GM18907 (cell line): ENCODE measurements around the gene CEMIP.
A peak's percentile ranks its signal among the peaks of the same experiment; 100 is the strongest.
"Not testable (repeated sequence)": the region's sequence is repeated elsewhere in the genome, so short reads cannot be mapped to it uniquely, and the experiment has no call there.

Experiments used
- ATAC-seq: cut with Tn5 transposase; IDR thresholded peaks from one replicate; pipeline ENCODE4 v1.9.1; 2021; ENCODE audit warnings: mild to moderate bottlenecking, moderate library complexity; ENCODE audit not compliant: unreplicated experiment

CEMIP gene

DNA sequence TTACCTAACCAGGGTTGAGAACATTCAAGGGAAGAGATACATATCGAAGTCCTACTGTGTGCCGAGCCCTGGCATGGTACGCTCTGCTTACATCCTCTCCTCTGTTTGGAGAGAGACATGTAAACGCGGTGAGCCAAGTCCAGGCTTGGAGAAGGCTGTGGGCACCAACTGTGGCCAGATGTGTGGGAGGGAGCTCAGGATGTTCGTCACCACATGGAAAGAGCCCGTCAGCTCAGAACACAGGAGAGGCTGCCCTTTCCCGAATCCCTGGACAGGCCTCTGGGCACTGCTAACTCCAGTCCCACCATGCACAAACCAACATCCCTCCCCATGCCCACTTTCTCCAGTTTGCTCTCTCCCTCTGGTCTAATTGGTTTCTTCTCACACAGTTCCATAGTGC lies 167.4 kb downstream of the CEMIP start:
- no peak for ATAC-seq

DNA sequence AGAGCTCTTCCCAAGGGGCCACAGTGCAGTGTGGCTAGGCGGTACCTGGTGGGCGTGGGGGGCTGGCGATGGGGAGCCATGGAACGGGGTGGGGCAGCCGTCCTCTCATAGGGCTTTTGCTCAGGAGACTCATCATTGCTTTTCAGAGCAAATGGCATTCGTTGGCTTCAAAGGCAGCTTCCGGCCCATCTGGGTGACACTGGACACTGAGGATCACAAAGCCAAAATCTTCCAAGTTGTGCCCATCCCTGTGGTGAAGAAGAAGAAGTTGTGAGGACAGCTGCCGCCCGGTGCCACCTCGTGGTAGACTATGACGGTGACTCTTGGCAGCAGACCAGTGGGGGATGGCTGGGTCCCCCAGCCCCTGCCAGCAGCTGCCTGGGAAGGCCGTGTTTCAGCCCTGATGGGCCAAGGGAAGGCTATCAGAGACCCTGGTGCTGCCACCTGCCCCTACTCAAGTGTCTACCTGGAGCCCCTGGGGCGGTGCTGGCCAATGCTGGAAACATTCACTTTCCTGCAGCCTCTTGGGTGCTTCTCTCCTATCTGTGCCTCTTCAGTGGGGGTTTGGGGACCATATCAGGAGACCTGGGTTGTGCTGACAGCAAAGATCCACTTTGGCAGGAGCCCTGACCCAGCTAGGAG lies 169.6 kb downstream of the CEMIP start:
- ATAC-seq, result no peak

DNA sequence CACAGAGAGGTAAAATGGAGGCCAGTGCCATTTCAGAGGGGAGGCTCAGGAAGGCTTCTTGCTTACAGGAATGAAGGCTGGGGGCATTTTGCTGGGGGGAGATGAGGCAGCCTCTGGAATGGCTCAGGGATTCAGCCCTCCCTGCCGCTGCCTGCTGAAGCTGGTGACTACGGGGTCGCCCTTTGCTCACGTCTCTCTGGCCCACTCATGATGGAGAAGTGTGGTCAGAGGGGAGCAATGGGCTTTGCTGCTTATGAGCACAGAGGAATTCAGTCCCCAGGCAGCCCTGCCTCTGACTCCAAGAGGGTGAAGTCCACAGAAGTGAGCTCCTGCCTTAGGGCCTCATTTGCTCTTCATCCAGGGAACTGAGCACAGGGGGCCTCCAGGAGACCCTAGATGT lies 170.6 kb downstream of the CEMIP start:
- no peak for ATAC-seq

DNA sequence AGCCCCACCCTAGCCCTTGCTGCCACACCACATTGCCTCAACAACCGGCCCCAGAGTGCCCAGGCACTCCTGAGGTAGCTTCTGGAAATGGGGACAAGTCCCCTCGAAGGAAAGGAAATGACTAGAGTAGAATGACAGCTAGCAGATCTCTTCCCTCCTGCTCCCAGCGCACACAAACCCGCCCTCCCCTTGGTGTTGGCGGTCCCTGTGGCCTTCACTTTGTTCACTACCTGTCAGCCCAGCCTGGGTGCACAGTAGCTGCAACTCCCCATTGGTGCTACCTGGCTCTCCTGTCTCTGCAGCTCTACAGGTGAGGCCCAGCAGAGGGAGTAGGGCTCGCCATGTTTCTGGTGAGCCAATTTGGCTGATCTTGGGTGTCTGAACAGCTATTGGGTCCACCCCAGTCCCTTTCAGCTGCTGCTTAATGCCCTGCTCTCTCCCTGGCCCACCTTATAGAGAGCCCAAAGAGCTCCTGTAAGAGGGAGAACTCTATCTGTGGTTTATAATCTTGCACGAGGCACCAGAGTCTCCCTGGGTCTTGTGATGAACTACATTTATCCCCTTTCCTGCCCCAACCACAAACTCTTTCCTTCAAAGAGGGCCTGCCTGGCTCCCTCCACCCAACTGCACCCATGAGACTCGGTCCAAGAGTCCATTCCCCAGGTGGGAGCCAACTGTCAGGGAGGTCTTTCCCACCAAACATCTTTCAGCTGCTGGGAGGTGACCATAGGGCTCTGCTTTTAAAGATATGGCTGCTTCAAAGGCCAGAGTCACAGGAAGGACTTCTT lies 171.3 kb downstream of the CEMIP start:
- no peak for ATAC-seq

DNA sequence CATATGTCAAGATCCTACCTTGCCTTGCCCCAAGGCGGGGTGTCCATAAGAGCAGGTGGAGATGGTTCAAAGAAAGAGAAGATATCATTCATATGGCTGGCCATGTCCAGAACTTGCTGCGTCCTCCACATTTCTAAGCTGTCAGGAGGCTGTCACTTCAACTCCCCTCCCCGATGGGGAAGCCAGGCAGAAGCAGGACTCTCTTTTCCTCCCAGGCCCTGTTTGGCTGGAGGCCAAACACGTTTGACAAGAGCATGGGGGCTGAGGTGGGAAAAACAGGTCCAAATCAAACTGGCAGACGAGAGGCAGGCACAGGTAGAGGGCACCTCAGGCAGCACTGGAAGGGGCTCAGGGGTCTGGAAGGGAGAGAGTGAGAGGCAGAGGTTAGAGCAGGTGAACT lies 172.8 kb downstream of the CEMIP start:
- ATAC-seq, result no peak

DNA sequence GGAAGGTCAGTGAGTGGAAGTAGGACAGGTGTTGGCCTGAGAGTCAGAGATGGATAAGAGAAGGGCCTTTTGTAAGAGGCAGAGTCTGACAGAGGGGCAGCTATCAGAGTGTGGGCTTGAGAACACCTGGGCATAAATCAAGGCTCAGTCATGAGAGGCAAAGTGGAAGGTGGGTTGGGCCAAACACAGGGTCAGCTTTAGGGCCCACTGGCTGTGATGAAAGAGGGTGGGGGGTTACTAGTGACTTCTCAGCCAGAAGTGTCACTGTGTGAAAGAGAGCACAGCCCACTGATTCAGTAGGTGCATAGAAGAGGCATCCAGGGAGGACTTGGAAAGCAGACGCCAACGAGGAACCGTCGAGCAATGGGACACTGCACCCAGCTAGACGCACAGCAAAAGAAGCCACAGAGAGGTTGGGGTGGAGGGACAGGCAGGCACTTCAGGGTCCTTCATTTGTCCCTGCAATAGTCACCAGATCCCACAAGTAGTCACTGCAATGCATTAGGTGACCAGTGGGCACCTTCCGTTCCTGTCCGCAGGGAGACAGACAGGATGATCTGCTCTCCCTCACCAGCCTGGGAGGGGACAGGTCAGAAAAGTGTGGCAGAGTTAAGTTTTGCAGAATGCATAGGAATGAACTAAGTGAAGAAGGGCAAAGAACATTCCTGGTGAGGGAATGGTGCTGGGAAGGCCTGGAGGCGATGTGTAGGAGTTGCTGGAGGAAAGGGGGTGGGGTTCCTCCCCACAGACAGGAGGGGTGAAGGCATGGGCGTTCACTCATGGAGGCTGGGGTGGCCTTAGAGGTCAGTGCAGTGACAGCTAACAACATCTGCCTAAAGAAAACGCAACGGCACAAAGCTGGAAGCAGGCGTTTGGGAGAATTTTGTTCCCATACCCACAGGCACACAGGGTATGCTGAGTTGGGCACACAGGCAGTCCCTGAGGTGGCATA lies 174.1 kb downstream of the CEMIP start:
- no peak for ATAC-seq

DNA sequence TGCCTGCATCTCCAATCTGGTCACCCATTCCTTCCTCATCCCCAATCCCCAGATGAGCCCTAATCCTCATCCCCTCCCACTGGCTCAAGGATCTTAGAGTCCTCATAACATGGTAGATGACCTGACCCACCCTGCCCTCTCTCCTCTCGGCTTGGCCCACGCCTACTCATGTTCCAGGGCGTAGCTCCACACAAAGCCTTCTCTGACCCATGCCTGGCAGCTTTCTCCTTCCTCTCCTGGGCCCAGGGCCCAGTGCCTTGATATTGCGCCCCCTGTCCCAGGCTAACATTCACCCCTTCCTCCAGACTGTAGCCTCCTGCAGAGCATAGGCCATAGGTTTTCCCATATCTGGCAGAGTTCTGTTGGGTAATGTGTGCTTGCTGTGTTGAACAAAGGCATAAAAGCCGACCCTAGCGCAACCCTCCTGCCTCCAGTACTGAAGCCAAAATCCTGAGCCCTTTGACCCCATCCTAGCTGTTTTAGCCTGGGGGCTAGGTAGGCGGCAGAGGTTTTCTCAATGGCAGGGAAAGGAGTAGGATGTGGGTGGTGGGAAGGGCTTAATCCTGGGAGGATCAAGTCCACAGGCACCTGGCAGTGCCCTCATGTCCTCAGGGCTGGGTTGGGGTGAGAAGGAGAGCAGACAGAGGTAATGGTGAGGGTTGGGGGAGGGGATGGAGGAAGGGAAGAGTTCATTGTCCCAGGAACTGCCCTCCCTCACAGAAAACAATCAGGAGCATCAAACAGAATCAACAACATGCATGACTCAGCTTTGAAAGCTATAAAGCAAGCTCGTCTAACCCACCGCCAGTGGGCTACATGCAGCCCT lies 175.0 kb downstream of the CEMIP start:
- ATAC-seq, result no peak

DNA sequence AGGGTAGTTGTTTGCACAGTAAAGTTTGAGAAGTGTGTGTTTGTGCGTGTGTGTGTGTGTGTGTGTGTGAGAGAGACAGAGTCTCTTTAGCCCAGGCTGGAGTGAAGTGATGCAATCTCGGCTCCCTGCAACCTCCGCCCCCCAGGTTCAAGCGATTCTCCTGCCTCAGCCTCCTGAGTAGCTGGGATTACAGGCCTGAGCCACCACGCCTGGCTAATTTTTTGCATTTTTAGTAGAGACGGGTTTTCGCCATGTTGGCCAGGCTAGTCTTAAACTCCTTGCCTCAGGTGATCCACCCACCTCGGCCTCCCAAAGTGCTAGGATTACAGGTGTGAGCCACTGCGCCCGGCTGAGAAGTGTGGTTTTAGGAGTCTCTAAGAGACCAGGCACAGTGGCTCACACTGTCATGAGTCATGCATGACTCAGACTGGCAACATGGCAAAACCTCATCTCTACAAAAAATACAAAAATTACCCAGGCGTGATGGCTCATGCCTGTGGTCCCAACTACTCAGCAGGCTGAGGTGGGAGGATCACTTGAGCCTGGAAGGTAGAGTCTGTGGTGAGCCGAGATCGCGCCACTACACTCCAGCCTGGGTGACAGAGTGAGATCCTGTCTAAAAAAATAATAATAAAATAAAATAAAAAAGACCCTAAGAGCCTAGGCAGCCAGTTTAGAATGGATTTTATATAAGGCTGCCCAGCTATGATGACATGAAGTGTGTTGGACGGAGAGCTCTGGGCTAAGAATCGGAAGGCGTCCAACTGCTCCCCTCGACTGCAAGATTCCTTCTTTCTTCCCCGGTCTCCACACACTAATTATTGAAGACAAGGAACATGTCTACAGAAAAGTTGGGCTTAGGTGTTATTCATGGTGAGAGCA lies 176.6 kb downstream of the CEMIP start:
- ATAC-seq, result peak; percentile 49

DNA sequence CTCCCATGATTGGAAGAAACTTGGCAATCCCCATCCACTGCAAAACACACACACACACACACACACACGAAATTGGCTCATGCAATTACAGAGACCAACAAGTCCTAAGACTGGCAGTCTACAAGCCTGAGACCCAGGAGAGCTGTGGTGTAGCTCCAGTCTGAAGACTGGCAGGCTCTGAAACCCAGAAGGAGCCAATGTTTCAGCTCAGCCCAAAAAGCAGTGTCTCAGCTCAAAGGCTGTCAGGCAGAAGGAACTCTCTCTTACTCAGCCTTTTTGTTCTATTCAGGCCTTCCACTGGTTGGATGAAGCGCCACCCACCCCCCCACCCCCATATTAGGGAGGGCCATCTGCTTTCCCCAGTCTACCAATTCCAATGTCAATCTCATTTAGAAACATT lies 178.4 kb downstream of the CEMIP start:
- no peak for ATAC-seq

DNA sequence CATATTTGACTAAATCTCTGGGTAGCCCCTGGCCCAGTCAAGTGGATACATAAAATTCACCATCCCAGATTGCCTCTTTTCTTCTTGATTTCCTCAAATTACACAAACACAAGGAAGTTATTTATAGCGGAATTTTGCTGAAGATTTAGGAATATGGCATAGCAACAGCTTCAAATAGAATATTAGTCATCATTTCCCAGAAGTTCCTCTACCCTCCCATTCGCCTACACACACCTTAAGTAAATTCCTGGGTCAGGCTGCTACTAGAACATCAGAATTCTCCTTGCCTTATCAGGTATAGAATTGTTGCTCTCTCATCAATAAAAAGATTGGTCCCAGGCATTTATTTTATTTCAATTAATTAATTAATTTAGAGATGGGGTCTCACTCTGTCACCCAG lies 178.8 kb downstream of the CEMIP start:
- no peak for ATAC-seq

DNA sequence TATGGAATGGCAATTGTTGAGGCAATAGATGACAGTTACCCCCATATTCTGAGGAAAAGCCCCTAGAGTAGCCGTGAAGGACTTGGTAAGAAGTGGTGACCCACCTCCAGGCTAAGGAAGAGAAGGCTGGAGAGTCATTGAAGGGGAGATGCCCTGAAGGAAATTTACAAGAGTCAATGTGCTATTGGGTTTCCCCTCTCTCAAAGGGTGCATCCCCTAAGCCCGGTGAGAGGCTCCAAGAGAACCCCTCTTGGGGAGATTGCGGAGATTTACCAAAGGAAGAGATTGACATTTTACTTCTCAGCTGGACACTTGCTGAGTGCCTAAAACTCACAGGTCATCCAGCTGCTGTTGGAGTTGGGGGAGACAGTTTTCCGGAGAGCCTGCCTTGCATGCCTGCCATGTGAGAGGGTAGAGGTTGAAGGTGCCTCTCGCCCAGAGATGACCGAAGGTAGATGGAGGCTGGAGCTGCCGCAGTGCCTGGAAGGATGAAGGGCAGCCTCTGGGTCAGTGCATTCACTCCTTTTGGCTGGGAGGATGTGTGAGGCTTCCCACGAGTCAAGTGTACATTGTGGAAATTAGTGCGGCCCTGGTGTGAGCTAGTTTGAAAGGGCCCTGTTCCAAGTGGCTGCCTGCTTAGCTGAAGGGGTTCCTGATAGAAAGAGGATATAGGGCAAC lies 179.8 kb downstream of the CEMIP start:
- ATAC-seq, result no peak

DNA sequence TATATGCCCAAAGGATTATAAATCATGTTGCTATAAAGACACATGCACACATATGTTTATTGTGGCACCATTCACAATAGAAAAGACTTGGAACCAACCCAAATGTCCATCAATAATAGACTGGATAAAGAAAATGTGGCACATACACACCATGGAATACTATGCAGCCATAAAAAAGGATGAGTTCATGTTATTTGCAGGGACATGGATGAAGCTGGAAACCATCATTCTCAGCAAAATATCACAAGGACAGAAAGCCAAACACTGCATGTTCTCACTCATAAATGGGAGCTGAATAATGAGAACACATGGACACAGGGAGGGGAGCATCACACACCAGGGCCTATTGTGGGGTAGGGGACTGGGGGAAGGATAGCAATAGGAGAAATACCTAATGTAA lies 186.3 kb downstream of the CEMIP start:
- ATAC-seq, result not testable (repeated sequence)

DNA sequence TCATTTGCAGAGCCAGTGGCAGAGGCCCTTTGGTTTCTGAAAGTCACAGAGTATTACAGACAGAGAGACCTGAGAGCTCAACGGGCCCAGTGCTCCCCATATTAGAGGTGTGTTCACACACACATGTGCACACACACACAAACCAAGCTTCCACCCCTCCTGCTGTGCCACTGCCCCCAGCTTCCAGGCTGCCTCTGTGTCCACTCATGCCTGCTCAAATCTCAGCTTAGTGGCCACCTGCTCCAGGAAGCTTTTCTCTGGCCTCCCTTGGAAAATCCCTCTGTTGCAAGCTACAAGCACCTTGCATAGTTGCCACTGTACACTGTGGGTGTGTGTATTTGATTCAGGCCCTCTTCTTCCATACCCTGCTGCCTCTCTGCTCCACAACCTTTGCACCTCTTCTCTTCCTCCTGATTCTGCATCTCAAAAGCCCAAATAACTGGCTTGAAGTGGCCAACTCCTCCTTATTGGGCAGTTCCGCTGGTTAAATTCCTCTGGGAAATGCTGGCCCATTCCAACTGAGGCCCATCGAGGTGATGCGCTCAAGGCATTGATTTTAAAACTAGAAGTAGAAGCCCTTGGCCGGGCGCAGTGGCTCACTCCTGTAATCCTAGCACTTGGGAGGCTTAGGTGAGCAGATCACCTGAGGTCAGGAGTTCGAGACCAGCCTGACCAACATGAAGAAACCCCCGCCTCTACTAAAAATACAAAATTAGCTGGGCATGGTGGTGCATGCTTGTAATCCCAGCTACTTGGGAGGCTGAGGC lies 187.4 kb downstream of the CEMIP start:
- ATAC-seq, result no peak

DNA sequence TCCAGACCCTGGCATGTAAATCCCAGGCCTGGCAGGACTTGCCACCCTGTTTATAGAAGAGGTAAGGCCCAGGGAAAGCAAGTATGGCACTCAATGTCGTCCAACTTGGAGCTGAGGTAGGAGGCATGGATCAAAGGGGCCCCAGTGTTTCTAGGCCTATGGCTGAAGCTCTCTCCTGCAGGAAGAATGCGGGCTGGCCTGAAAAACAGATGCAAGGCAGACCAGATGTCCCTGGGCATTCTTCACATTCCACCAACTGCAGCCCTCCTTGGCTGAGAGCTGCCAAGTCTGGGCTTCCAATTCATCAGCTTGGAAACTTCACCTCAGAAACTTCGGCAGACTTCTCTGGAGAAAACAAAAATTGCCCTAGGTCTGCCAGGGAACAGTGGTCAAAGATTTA lies 188.3 kb downstream of the CEMIP start:
- no peak for ATAC-seq

DNA sequence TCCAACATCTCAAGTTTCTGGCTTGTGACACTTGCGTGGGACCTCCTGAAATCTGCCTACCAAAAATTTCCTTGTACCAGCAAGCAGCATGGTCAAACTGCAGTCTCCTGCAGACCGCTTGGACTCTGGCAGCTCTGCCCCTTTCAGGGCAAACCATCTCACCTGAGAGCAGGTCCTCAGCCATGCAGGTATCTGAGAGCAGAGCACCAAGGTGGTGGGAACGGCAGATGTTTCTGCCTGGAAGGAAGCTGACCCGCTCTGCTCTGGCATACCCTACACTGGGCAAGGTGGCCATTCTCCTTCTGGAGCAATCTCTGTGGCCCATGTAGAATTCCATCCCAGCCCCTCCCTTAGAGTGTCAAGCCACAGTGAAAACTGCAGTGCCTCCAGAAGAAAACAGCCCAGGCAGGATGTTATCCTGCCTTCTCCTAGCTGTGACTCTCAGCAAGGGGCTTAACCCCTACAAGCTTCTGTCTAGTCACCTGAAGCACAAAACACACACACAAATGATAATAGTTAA lies 188.9 kb downstream of the CEMIP start:
- ATAC-seq, result no peak

DNA sequence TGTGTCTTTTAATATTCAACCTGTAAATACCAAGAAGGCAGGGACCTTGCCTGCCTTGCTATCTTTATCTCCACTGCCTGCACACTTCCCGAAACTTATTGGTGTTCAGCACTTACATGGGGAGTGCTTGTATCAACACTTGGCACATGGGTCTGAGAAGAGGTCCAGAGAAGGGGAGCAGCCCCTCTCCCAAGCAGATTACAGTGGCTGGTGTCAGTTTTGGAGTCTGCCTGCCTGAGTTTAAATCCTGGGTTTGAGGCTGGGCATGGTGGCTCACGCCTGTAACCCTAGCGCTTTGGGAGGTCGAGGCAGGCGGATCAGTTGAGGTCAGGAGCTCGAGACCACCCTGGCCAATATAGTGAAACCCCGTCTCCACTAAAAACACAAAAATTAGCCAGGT lies 190.1 kb downstream of the CEMIP start:
- ATAC-seq, result no peak

DNA sequence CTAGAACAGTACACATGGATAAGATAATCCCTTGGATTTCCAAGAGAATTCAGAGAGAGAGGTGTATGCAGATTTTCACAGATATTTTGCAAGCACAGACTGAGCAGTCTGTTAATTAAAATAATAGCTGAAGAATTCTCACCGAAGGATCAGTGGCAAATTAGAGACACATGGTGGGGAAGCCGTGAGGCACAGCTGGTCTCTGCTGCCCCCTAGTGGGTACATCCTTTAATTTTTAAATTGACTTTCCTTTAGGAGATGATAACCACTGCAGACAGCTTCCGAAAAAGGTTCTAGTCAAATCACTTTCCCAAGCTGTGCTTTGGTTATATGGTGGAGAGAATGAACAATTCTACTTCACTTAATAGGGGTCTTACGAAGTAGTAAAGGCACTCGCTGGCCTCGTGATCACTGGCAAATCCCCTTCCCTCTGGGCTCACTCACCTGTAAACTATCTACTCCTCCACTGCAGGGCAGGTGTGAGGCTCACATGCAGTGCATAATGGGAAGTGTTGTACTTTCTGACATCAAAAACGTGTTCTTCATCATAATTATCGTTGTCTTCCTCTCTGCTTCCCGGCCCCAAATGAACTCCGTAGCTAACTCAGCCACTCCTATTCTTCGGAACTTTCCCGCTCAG lies 191.0 kb downstream of the CEMIP start:
- ATAC-seq, result peak; percentile 65

DNA sequence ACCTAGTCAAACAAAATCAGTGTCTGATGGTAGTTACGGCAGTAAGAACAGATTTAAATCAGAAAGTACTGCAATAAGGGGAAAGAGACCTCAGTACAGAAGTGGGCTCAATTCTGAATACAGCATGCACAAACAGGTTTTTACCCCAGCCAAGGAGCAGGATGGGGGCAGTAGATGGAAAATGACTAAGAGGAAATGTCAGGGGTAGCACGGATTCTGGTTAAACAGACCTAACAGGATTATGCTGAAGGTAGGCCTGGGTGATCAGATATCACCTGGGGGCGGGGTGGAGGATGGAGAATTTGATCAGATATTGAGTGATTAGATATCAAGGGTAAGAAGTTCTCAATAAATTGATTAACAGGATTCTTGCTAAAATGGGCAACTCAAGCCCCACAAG lies 191.5 kb downstream of the CEMIP start:
- ATAC-seq, result no peak
